Measurements from ENCODE around the gene TOM1. TPM values are rescaled to one million over a fixed set of nuclear protein-coding genes. Genes with fewer than 3 reads are reported as not detected.
"Not testable (repeated sequence)": the region's sequence is repeated elsewhere in the genome, so short reads cannot be mapped to it uniquely, and the experiment has no call there.

TOM1 gene
- total RNA-seq, 1 donor from 2014 or later = 21.2 TPM

GRCh38 chr22:35361001-35361558 is 61.4 kb downstream of the TOM1 start:
- intact Hi-C loops (cut with micrococcal nuclease) = no loop called here
- Mint-ChIP-seq H3K27ac (no peak overlapping the region), H3K4me1 (ENCODE audit: low read depth) (peaks cover 3% of the 10 kb centered on the region), H3K36me3 (ENCODE audit: low read depth) (no peaks in the 10 kb centered on the region), H3K9me3 (no peaks in the 10 kb centered on the region), H3K27me3 (ENCODE audit: low read depth) (peaks cover 9% of the 10 kb centered on the region), H3K4me3 (ENCODE audit: low read depth) (no peak overlapping the region)
- no peak for DNase-seq (ENCODE audit: low spot score)

DNA sequence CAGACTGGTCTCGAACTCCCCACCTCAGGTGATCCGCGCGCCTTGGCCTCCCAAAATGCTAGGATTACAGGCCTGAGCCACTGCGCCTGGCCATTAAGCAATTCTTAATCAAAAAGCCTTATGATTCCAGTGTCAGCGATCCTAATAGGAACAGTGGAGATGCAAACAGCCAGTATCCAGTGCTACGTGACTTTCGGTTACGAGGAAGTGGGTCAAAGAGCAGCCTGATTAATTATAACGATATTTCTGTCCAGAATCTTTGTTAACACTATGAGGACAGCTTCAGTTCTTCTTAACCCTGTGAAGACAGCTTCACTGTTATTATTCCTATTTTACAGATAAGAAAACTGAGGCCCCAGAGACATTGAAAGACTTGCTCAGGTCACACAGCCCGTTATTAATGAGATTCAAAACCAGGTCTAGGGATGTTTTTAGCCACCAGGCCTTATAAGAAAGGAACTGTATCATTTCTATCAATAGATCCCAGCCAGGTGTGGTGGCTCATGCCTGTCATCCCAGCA is 63.9 kb downstream of the TOM1 start:
- H3K4me1 Mint-ChIP-seq (ENCODE audit: low read depth) = no peaks in the 10 kb centered on the region
- no peaks in the 10 kb centered on the region for H3K9me3 Mint-ChIP-seq
- no peak overlapping the region for H3K27ac Mint-ChIP-seq
- no peaks in the 10 kb centered on the region for H3K36me3 Mint-ChIP-seq (ENCODE audit: low read depth)
- no peak overlapping the region for H3K4me3 Mint-ChIP-seq (ENCODE audit: low read depth)
- no peak for DNase-seq (ENCODE audit: low spot score)
- peaks cover 10% of the 10 kb centered on the region for H3K27me3 Mint-ChIP-seq (ENCODE audit: low read depth)
- intact Hi-C loops (cut with micrococcal nuclease) = no loop called here

DNA sequence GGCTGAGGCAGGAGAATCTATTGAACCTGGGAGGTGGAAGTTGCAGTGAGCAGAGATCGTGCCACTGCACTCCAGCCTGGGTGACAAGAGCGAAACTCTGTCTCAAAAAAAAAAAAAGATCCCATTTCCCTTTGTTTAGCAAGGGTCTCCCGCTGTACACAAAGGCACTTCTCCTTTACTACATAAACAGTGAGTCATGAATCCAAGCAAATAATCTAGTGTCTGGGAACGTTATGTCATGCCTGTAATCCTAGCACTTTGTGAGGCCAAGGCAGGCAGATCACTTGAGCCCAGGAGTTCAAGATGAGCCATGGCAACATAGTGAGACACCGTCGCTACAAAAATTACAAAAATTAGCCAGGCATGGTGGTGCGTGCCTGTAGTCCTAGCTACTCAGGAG is 64.5 kb downstream of the TOM1 start:
- H3K4me3 Mint-ChIP-seq (ENCODE audit: low read depth); H3K4me1 Mint-ChIP-seq (ENCODE audit: low read depth); H3K36me3 Mint-ChIP-seq (ENCODE audit: low read depth); H3K27ac Mint-ChIP-seq; H3K9me3 Mint-ChIP-seq; intact Hi-C loops (cut with micrococcal nuclease); DNase-seq (ENCODE audit: low spot score): not testable (repeated sequence)
- peaks cover 13% of the 10 kb centered on the region for H3K27me3 Mint-ChIP-seq (ENCODE audit: low read depth)

DNA sequence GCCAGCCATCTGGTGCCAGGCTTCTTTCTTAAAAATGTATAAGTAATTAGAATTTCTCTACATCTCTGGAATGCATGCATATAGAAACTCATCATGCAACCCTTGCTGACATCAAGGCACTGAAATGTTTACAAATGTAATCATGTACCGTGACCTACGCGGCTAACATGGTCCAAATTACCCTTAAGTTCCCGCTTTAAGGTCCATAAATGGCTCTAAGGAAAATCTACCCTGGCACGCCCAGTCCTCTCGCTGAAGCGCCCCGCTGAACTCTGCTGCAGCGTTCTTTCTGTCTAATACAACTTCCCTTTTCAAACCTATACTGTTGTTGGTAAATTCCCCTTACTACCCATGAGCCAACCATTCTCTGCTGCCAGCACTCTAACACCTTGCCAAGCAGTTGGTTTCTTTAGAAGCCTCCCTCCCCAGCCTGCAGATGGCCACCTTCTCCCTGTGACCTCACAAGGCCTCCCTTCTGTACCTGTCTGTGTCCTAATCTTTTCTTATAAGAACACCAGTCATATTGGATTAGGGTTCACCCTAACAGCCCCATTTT is 67.7 kb downstream of the TOM1 start:
- no peak overlapping the region for H3K27ac Mint-ChIP-seq
- H3K4me3 Mint-ChIP-seq (ENCODE audit: low read depth) = no peak overlapping the region
- no peaks in the 10 kb centered on the region for H3K9me3 Mint-ChIP-seq
- H3K36me3 Mint-ChIP-seq (ENCODE audit: low read depth) = no peaks in the 10 kb centered on the region
- H3K27me3 Mint-ChIP-seq (ENCODE audit: low read depth) = peaks cover 17% of the 10 kb centered on the region
- no peak for DNase-seq (ENCODE audit: low spot score)
- intact Hi-C loops (cut with micrococcal nuclease) = no loop called here
- peaks cover 4% of the 10 kb centered on the region for H3K4me1 Mint-ChIP-seq (ENCODE audit: low read depth)

DNA sequence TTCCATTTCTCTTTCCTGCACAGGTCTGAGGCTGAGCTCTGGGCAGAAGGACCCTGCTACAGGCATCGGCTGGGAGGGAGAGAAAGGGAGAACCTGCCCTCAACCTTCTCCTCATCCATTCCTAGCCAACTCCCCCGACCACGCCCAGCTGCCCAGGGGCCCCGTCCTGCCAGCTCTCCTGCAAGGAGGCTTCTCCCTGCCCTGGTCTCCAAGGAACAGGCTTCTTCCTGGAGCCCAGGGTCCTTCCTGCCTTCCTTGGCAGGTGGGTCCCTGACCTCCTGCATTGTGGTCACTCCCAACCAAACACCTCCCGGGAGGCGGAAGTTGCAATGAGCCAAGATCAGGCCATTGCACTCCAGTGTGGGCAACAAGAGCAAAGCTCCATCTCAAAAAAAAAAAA is 68.7 kb downstream of the TOM1 start:
- Mint-ChIP-seq H3K9me3 (no peaks in the 10 kb centered on the region), H3K4me3 (ENCODE audit: low read depth) (no peak overlapping the region), H3K27ac (no peak overlapping the region), H3K36me3 (ENCODE audit: low read depth) (no peaks in the 10 kb centered on the region), H3K4me1 (ENCODE audit: low read depth) (peaks cover 4% of the 10 kb centered on the region), H3K27me3 (ENCODE audit: low read depth) (peaks cover 17% of the 10 kb centered on the region)
- DNase-seq (ENCODE audit: low spot score) = no peak
- intact Hi-C loops (cut with micrococcal nuclease) = no loop called here

- Mint-ChIP-seq H3K9me3 (no peaks in the 10 kb centered on the region), H3K27ac (no peak overlapping the region), H3K4me3 (ENCODE audit: low read depth) (no peak overlapping the region), H3K36me3 (ENCODE audit: low read depth) (no peaks in the 10 kb centered on the region), H3K27me3 (ENCODE audit: low read depth) (peaks cover 17% of the 10 kb centered on the region), H3K4me1 (ENCODE audit: low read depth) (peaks cover 4% of the 10 kb centered on the region)
- no peak for DNase-seq (ENCODE audit: low spot score)
- intact Hi-C loops (cut with micrococcal nuclease) = no loop called here
Measured at GRCh38 chr22:35369996-35370395, 70.3 kb downstream of the TOM1 start.

DNA sequence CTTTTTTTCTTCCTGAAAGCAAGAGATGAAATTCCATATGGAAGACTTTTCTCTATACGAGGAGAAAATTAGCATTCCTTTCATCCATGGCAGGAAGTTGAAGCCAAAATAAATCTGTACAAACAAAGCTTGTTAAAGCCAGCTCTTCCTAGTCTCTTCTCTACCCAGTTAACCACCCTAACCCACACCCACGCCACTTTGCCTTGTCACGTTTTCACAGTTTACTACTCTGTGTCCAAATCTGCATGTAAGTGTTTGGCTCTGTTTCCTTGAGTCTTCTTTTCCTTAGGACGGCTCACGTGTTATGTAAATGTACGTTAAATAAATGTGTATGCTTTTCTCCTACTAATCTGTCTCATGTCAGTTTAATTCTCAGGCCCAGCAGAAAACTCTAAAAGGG is 74.1 kb downstream of the TOM1 start:
- Mint-ChIP-seq H3K4me3 (ENCODE audit: low read depth) (no peak overlapping the region), H3K36me3 (ENCODE audit: low read depth) (no peaks in the 10 kb centered on the region), H3K27me3 (ENCODE audit: low read depth) (peaks cover 6% of the 10 kb centered on the region), H3K4me1 (ENCODE audit: low read depth) (peaks cover 19% of the 10 kb centered on the region), H3K27ac (no peak overlapping the region), H3K9me3 (no peaks in the 10 kb centered on the region)
- intact Hi-C loops (cut with micrococcal nuclease) = no loop called here
- DNase-seq (ENCODE audit: low spot score) = no peak

GRCh38 chr22:35375031-35375430 is 75.3 kb downstream of the TOM1 start:
- Mint-ChIP-seq H3K27ac (no peak overlapping the region), H3K36me3 (ENCODE audit: low read depth) (no peaks in the 10 kb centered on the region), H3K4me1 (ENCODE audit: low read depth) (peaks cover 19% of the 10 kb centered on the region), H3K4me3 (ENCODE audit: low read depth) (no peak overlapping the region), H3K27me3 (ENCODE audit: low read depth) (peaks cover 4% of the 10 kb centered on the region), H3K9me3 (no peaks in the 10 kb centered on the region)
- no peak for DNase-seq (ENCODE audit: low spot score)
- intact Hi-C loops (cut with micrococcal nuclease) = no loop called here

GRCh38 chr22:35375526-35375925 is 75.8 kb downstream of the TOM1 start:
- no peak for DNase-seq (ENCODE audit: low spot score)
- no peak overlapping the region for H3K4me3 Mint-ChIP-seq (ENCODE audit: low read depth)
- intact Hi-C loops (cut with micrococcal nuclease) = no loop called here
- H3K4me1 Mint-ChIP-seq (ENCODE audit: low read depth) = peaks cover 22% of the 10 kb centered on the region
- no peaks in the 10 kb centered on the region for H3K9me3 Mint-ChIP-seq
- no peaks in the 10 kb centered on the region for H3K36me3 Mint-ChIP-seq (ENCODE audit: low read depth)
- H3K27me3 Mint-ChIP-seq (ENCODE audit: low read depth) = peaks cover 7% of the 10 kb centered on the region
- H3K27ac Mint-ChIP-seq = peak overlapping the region; percentile 12

DNA sequence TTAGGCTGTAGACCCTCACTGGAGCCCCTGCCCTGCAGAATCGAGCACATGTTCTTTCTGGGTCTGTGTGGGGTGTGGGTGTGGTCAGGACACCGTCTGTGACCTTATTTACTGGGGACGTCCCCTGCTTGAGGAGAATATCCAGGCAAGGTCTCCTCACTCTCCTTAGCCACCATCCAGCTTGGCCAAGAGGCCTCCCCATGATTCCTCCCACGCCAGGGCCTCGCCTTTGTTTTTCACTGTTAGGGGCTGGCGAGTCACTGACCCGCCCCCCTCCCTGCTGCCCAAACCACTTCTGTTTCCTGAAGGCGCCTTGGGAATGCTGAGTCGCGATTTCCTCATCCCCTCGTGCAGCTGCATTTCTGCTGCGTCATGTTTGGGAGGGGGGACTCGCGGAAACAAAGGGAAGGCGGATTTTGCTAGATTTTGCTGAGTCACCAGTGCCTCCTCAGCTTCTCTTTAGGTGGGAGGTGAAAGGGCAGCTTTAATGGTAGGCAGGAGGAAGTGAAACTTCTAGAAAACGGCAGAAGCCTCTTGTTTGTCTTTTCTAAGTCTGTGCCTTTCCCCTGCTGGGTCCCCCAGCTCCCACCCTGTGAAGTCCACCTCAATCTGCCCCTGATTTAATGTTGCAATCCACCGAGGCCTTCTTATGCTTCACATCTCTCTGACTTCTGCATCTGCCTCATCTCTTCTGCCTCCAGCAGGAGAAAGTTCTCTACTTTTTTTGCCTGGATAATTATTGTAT is 77.2 kb downstream of the TOM1 start:
- Mint-ChIP-seq H3K27me3 (ENCODE audit: low read depth) (peaks cover 11% of the 10 kb centered on the region), H3K9me3 (no peaks in the 10 kb centered on the region), H3K36me3 (ENCODE audit: low read depth) (no peaks in the 10 kb centered on the region), H3K27ac (peak overlapping the region; percentile 73), H3K4me1 (ENCODE audit: low read depth) (peaks cover 24% of the 10 kb centered on the region), H3K4me3 (ENCODE audit: low read depth) (no peak overlapping the region)
- peak; percentile 20 for DNase-seq (ENCODE audit: low spot score)
- intact Hi-C loops (cut with micrococcal nuclease) = no loop called here

DNA sequence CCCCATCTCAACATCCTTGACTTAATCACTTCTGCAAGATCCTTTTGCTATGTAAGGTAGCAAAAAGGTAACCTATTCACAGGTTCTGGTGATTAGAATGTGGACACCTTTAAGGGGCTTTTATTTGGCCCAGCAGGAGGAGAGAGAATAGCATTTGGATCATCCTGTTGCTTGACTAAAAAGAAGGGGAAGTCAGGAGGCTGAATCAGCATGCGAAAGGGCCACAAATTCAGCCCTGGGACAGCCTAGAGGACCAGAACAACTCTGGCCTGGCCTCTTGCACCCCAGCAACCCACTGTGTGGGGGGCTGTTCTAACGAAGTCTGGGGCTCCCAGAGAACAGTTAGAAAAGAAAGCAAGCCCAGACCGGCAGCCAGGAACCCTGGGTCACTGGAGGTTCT is 78.0 kb downstream of the TOM1 start:
- no peak for DNase-seq (ENCODE audit: low spot score)
- intact Hi-C loops (cut with micrococcal nuclease) = no loop called here
- peak overlapping the region; percentile 73 for H3K27ac Mint-ChIP-seq
- no peaks in the 10 kb centered on the region for H3K9me3 Mint-ChIP-seq
- no peak overlapping the region for H3K4me3 Mint-ChIP-seq (ENCODE audit: low read depth)
- peaks cover 11% of the 10 kb centered on the region for H3K27me3 Mint-ChIP-seq (ENCODE audit: low read depth)
- peaks cover 21% of the 10 kb centered on the region for H3K4me1 Mint-ChIP-seq (ENCODE audit: low read depth)
- no peaks in the 10 kb centered on the region for H3K36me3 Mint-ChIP-seq (ENCODE audit: low read depth)

GRCh38 chr22:35378621-35379020 is 78.9 kb downstream of the TOM1 start:
- peaks cover 21% of the 10 kb centered on the region for H3K4me1 Mint-ChIP-seq (ENCODE audit: low read depth)
- no peak overlapping the region for H3K4me3 Mint-ChIP-seq (ENCODE audit: low read depth)

More at GRCh38 chr22:35378621-35379020, 78.9 kb downstream of the TOM1 start:
- no peaks in the 10 kb centered on the region for H3K9me3 Mint-ChIP-seq
- peaks cover 15% of the 10 kb centered on the region for H3K27me3 Mint-ChIP-seq (ENCODE audit: low read depth)
- no peaks in the 10 kb centered on the region for H3K36me3 Mint-ChIP-seq (ENCODE audit: low read depth)
- no peak for DNase-seq (ENCODE audit: low spot score)
- intact Hi-C loops (cut with micrococcal nuclease) = no loop called here
- H3K27ac Mint-ChIP-seq = no peak overlapping the region

Measured in activated T-helper 2 cell treated with anti-CD3 and anti-CD28 coated beads, Interferon-gamma antibody, Interleukin-2, Interleukin-4, amounts not matched to agents 10 μg/mL and 5 μg/mL and 100 μg/mL, durations not matched to agents 14 hours and 24 hours and 36 hours (primary cell).